ENCODE data around the gene PSMB2.

Gene PSMB2

DNA sequence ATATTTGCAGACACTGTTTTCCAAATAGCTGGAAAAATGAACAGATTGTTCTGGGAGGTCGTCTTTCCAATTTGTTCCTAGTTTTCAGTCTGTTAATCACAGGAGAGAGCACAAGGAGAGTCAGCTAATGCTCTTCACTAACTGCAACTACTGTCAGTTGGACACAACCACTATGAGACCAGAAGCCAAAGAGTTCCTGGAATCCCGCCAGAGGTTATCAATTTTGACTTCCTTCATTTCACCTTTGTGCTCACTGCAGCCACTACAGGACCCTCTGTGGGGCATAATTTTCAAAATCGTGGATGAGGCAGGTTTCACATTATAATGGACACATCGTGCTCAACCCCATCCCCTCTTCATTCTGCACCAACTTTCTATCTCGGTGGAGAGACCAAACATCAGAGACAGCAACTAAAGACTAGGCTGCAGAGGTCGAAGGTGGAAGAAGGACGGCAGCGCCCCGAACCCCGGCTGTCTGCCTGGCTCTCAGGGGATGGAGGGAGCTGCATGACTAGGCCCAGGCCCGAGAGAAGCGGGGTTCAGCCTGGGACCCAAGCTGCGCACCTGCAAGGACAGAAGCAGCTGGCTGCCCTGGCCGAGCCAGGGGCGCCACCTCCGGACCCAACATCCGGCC is 84.7 kb downstream of the PSMB2 start:
- DNase-seq (ENCODE audit: low read depth): no peak

DNA sequence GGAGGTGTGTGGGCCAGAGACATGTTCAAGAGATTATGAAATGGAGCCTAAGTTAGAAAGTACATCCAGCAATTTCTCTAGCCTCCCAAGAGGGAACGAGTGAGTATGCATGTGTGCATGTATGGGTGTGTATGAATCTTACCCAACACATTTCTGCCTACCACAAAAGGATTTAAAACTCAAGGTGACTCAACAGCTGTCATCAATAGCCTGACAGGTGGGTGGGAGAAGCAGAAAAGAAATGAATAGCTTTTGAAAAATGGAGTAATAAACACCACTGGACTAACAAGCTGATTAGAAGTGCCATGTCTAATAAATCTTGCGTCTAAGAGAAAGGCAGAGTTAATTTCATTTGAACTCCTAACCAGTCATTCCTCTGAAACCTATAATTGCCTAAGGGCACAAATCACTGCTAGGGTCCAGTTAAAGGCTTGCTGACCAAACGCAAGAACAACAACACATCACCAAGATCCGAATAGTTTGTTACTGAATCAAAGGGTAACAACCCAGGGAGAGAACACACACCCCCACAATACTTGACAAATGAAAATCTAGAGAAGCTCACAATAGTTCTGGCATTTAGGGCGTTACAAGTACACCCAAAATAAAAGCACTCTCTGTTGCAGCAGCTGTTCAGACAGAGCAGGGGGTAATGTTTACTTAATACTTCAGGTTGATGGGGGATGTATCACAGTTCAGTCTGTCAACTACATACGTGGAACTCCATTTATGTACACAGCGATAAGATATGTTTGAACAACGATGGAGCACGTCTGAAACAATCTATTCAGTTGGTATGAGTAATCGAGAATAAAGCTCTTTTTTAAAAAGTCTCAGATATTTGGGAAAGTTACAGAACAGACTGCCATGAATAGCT is 85.5 kb downstream of the PSMB2 start:
- DNase-seq (ENCODE audit: low read depth): no peak

DNA sequence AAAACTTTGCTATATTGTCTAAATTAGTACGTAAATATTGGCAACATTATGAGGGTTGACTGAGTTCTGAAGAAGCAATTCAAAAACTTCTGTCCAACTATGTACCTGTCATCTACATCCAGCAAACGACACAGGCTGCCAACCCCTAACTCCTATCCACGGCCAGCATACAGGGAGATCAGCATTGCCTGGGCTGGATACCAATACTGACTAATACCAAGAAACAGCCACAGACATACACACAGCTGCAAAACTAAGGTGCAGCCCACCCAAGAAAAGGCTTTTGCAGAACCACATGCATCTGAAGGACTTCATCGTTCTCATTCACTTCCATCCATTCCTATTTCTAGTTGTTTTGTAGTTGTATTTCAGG is 86.1 kb downstream of the PSMB2 start:
- no peak for DNase-seq (ENCODE audit: low read depth)

GRCh38 chr1:35554266-35555211 is 86.8 kb downstream of the PSMB2 start:
- no peak for DNase-seq (ENCODE audit: low read depth)

GRCh38 chr1:35553851-35554250 is 87.5 kb downstream of the PSMB2 start:
- no peak for DNase-seq (ENCODE audit: low read depth)

All from stimulated activated CD8-positive, alpha-beta memory T cell treated with anti-CD3 and anti-CD28 coated beads, Interleukin-15, amount 100 ng/mL, for 24 hours (primary cell).